NCI-H1694 (cell line): ENCODE data around the gene MEG3.

ENCODE experiments used
- DNase-seq: peaks from one replicate; lab custom pipeline; 2025; lab: John Stamatoyannopoulos, UW

The MEG3 gene

GRCh38 chr14:100881211-100882025 lies 55.5 kb downstream of the MEG3 start:
- no peak for DNase-seq

GRCh38 chr14:100882026-100882967 lies 56.4 kb downstream of the MEG3 start:
- no peak for DNase-seq

GRCh38 chr14:100882991-100883788 lies 57.3 kb downstream of the MEG3 start:
- DNase-seq, result no peak

GRCh38 chr14:100883789-100884101 lies 57.8 kb downstream of the MEG3 start:
- no peak for DNase-seq

GRCh38 chr14:100884456-100884855 lies 58.5 kb downstream of the MEG3 start:
- no peak for DNase-seq

- no peak for DNase-seq
These were observed 59.3 kb downstream of the MEG3 start for GRCh38 chr14:100885196-100885595.

- DNase-seq, result no peak
These were observed 59.7 kb downstream of the MEG3 start for GRCh38 chr14:100885617-100886016.

- no peak for DNase-seq
These were observed 61.9 kb downstream of the MEG3 start for GRCh38 chr14:100887728-100888335.

GRCh38 chr14:100888789-100889315 lies 62.9 kb downstream of the MEG3 start:
- DNase-seq, result no peak

GRCh38 chr14:100889641-100890040 lies 63.7 kb downstream of the MEG3 start:
- DNase-seq, result no peak

- DNase-seq, result no peak
These were observed 64.3 kb downstream of the MEG3 start for GRCh38 chr14:100890061-100890850.

GRCh38 chr14:100891051-100891450 lies 65.1 kb downstream of the MEG3 start:
- no peak for DNase-seq

GRCh38 chr14:100891501-100892445 lies 65.9 kb downstream of the MEG3 start:
- DNase-seq, result no peak

GRCh38 chr14:100892496-100893227 lies 66.7 kb downstream of the MEG3 start:
- no peak for DNase-seq

GRCh38 chr14:100893228-100893601 lies 67.3 kb downstream of the MEG3 start:
- DNase-seq, result no peak

GRCh38 chr14:100893760-100894159 lies 67.8 kb downstream of the MEG3 start:
- no peak for DNase-seq

GRCh38 chr14:100894416-100894815 lies 68.5 kb downstream of the MEG3 start:
- no peak for DNase-seq

- DNase-seq, result no peak
These were observed 69.5 kb downstream of the MEG3 start for GRCh38 chr14:100895411-100895810.
